Measurements from ENCODE around the gene LOXHD1. TPM values are rescaled to one million over a fixed set of nuclear protein-coding genes. Genes with fewer than 3 reads are reported as not detected.

The LOXHD1 gene
- total and polyA plus RNA-seq, 3 donors from 2014 or later = 11.3 to 59.4 (median 29.6) TPM

GRCh38 chr18:46623541-46623940 is 33.5 kb downstream of the LOXHD1 start:
- intact Hi-C loops (cut with DNase I; ENCODE audit: low total_unique reads) = no loop called here
- Histone ChIP-seq H3K9me3 (no peaks in the 10 kb centered on the region), H3K36me3 (ENCODE audit: low read depth, missing control alignments) (no peaks in the 10 kb centered on the region), H3K4me3 (peak overlapping the region in 1 of 2 donors; percentile 9), H3K27me3 (no peaks in the 10 kb centered on the region), H3K27ac (no peak overlapping the region), H3K4me1 (peaks cover 9% of the 10 kb centered on the region)
- no peak for DNase-seq
- TF ChIP-seq CTCF (IDR thresholded peaks at IDR 0.05) (no peak), POLR2A (IDR thresholded peaks at IDR 0.05) (no peak)
- 22 to 44% methylated on average over 3 to 10 of the region's 10 CpGs for WGBS, 2 donors

GRCh38 chr18:46622999-46623398 is 34.0 kb downstream of the LOXHD1 start:
- no peak for DNase-seq
- WGBS, 2 donors = 80 to 84% methylated on average over 3 of the region's 3 CpGs
- intact Hi-C loops (cut with DNase I; ENCODE audit: low total_unique reads) = no loop called here
- Histone ChIP-seq H3K4me1 (peaks cover 9% of the 10 kb centered on the region), H3K36me3 (ENCODE audit: low read depth, missing control alignments) (no peaks in the 10 kb centered on the region), H3K4me3 (no peak overlapping the region), H3K27me3 (no peaks in the 10 kb centered on the region), H3K9me3 (no peaks in the 10 kb centered on the region), H3K27ac (no peak overlapping the region)
- TF ChIP-seq POLR2A (IDR thresholded peaks at IDR 0.05) = no peak

GRCh38 chr18:46622451-46622850 is 34.6 kb downstream of the LOXHD1 start:
- Histone ChIP-seq H3K4me1 (peaks cover 9% of the 10 kb centered on the region), H3K36me3 (ENCODE audit: low read depth, missing control alignments) (no peaks in the 10 kb centered on the region), H3K27me3 (no peaks in the 10 kb centered on the region), H3K9me3 (no peaks in the 10 kb centered on the region), H3K27ac (no peak overlapping the region), H3K4me3 (no peak overlapping the region)
- no peak for DNase-seq
- WGBS, 2 donors = 96 to 98% methylated on average over 4 of the region's 4 CpGs
- TF ChIP-seq POLR2A (IDR thresholded peaks at IDR 0.05) = no peak
- TF ChIP-seq CTCF (IDR thresholded peaks at IDR 0.05) = no peak
- intact Hi-C loops (cut with DNase I; ENCODE audit: low total_unique reads) = no loop called here

- Histone ChIP-seq H3K9me3 (no peaks in the 10 kb centered on the region), H3K4me3 (no peak overlapping the region), H3K36me3 (ENCODE audit: low read depth, missing control alignments) (no peaks in the 10 kb centered on the region), H3K4me1 (peaks cover 9% of the 10 kb centered on the region), H3K27me3 (no peaks in the 10 kb centered on the region), H3K27ac (no peak overlapping the region)
- intact Hi-C loops (cut with DNase I; ENCODE audit: low total_unique reads) = no loop called here
- no peak for TF ChIP-seq POLR2A (IDR thresholded peaks at IDR 0.05)
- TF ChIP-seq CTCF (IDR thresholded peaks at IDR 0.05) = no peak
- 80 to 97% methylated on average over 2 of the region's 2 CpGs for WGBS, 2 donors
- no peak for DNase-seq
Observed at GRCh38 chr18:46621871-46622270, 35.1 kb downstream of the LOXHD1 start.

- WGBS, 2 donors = 83 to 84% methylated on average over 6 of the region's 6 CpGs
- Histone ChIP-seq H3K27ac (no peak overlapping the region), H3K36me3 (ENCODE audit: low read depth, missing control alignments) (no peaks in the 10 kb centered on the region), H3K4me3 (no peak overlapping the region), H3K27me3 (no peaks in the 10 kb centered on the region), H3K4me1 (peaks cover 9% of the 10 kb centered on the region), H3K9me3 (no peaks in the 10 kb centered on the region)
- TF ChIP-seq CTCF (IDR thresholded peaks at IDR 0.05) (no peak), POLR2A (IDR thresholded peaks at IDR 0.05) (no peak)
- DNase-seq = no peak
- intact Hi-C loops (cut with DNase I; ENCODE audit: low total_unique reads) = no loop called here
Observed at GRCh38 chr18:46621111-46621766, 35.8 kb downstream of the LOXHD1 start.

All from testis (tissue), 3 donors.